Measurements from ENCODE around the gene WNT4. TPM values are rescaled to one million over a fixed set of nuclear protein-coding genes. Genes with fewer than 3 reads are reported as not detected.

WNT4 gene
- polyA plus RNA-seq, 3 donors, result 4.0 to 9.9 (median 8.1) TPM

- no peak for DNase-seq (ENCODE audit: extremely low read depth in 1 of 11, low read depth in 9 of 11, low spot score in 4 of 11)
Observed at GRCh38 chr1:22119626-22120468, 23.1 kb downstream of the WNT4 start.

GRCh38 chr1:22118291-22118992 lies 24.5 kb downstream of the WNT4 start:
- no peak for DNase-seq (ENCODE audit: extremely low read depth in 1 of 11, low read depth in 9 of 11, low spot score in 4 of 11)

GRCh38 chr1:22117851-22118250 lies 25.0 kb downstream of the WNT4 start:
- DNase-seq (ENCODE audit: extremely low read depth in 1 of 11, low read depth in 9 of 11, low spot score in 4 of 11), result no peak

GRCh38 chr1:22117238-22117637 lies 25.7 kb downstream of the WNT4 start:
- DNase-seq (ENCODE audit: extremely low read depth in 1 of 11, low read depth in 9 of 11, low spot score in 4 of 11), result no peak

GRCh38 chr1:22115286-22115685 lies 27.6 kb downstream of the WNT4 start:
- no peak for DNase-seq (ENCODE audit: extremely low read depth in 1 of 11, low read depth in 9 of 11, low spot score in 4 of 11)

GRCh38 chr1:22114083-22115012 lies 28.5 kb downstream of the WNT4 start:
- peak in 5 of 11 donors; percentile 39 to 59 (median 49) for DNase-seq (ENCODE audit: extremely low read depth in 1 of 11, low read depth in 9 of 11, low spot score in 4 of 11)

- no peak for DNase-seq (ENCODE audit: extremely low read depth in 1 of 11, low read depth in 9 of 11, low spot score in 4 of 11)
Observed at GRCh38 chr1:22112554-22112953, 30.3 kb downstream of the WNT4 start.

- no peak for DNase-seq (ENCODE audit: extremely low read depth in 1 of 11, low read depth in 9 of 11, low spot score in 4 of 11)
Observed at GRCh38 chr1:22111620-22112019, 31.3 kb downstream of the WNT4 start.

- DNase-seq (ENCODE audit: extremely low read depth in 1 of 11, low read depth in 9 of 11, low spot score in 4 of 11), result no peak
Observed at GRCh38 chr1:22111115-22111514, 31.8 kb downstream of the WNT4 start.

- no peak for DNase-seq (ENCODE audit: extremely low read depth in 1 of 11, low read depth in 9 of 11, low spot score in 4 of 11)
Observed at GRCh38 chr1:22110016-22110415, 32.9 kb downstream of the WNT4 start.

- peak in 8 of 11 donors; percentile 39 to 62 (median 54) for DNase-seq (ENCODE audit: extremely low read depth in 1 of 11, low read depth in 9 of 11, low spot score in 4 of 11)
Observed at GRCh38 chr1:22108339-22109105, 34.4 kb downstream of the WNT4 start.

GRCh38 chr1:22107126-22107525 lies 35.8 kb downstream of the WNT4 start:
- no peak for DNase-seq (ENCODE audit: extremely low read depth in 1 of 11, low read depth in 9 of 11, low spot score in 4 of 11)

GRCh38 chr1:22105611-22106207 lies 37.2 kb downstream of the WNT4 start:
- peak in 3 of 11 donors; percentile 38 to 53 (median 50) for DNase-seq (ENCODE audit: extremely low read depth in 1 of 11, low read depth in 9 of 11, low spot score in 4 of 11)

GRCh38 chr1:22104865-22105437 lies 37.9 kb downstream of the WNT4 start:
- DNase-seq (ENCODE audit: extremely low read depth in 1 of 11, low read depth in 9 of 11, low spot score in 4 of 11), result no peak

GRCh38 chr1:22104094-22104493 lies 38.8 kb downstream of the WNT4 start:
- no peak for DNase-seq (ENCODE audit: extremely low read depth in 1 of 11, low read depth in 9 of 11, low spot score in 4 of 11)

GRCh38 chr1:22102746-22103145 lies 40.2 kb downstream of the WNT4 start:
- DNase-seq (ENCODE audit: extremely low read depth in 1 of 11, low read depth in 9 of 11, low spot score in 4 of 11), result no peak

GRCh38 chr1:22101995-22102394 lies 40.9 kb downstream of the WNT4 start:
- DNase-seq (ENCODE audit: extremely low read depth in 1 of 11, low read depth in 9 of 11, low spot score in 4 of 11), result no peak

GRCh38 chr1:22101199-22101598 lies 41.7 kb downstream of the WNT4 start:
- DNase-seq (ENCODE audit: extremely low read depth in 1 of 11, low read depth in 9 of 11, low spot score in 4 of 11), result no peak

Data from renal cortex interstitium (tissue), 11 donors.